Common myeloid progenitor, CD34-positive (primary cell): ENCODE data around the gene ZBTB16.

Source experiments
- CTCF ChIA-PET: fragments of 350-600 bp; sonication (Branson Sonifier 250); formaldehyde crosslinking; loops from one replicate; lab custom pipeline; 2021; ENCODE audit warnings: antibody characterized with exemption; lab: Charles Lee
- POLR2A ChIA-PET: fragments of 350-600 bp; sonication (Branson Sonifier 250); formaldehyde crosslinking; loops from one replicate; lab custom pipeline; 2021; ENCODE audit warnings: antibody characterized with exemption; lab: Charles Lee
- DNase-seq, 3 donors: peaks; one replicate each; pipeline versions ENCODE4 v3.0.0 to v3.0.0-alpha.2; 2013
- H3K27ac ChIP-seq, 2 experiments: 1 replicate in 1 of 2; 2 replicates in 1 of 2; pipeline ENCODE4 v1.7.0; 2013; ENCODE audit warnings: inconsistent platforms in 2 of 2, low read length in 2 of 2, mild to moderate bottlenecking in 2 of 2, low read depth in 1 of 2, moderate library complexity in 1 of 2; ENCODE audit not compliant: severe bottlenecking in 2 of 2, insufficient read depth in 1 of 2, poor library complexity in 1 of 2
- H3K27me3 ChIP-seq, 5 experiments: replicated peaks in 2 of 5; 1 replicate in 3 of 5; 2 replicates in 2 of 5; pipeline versions ENCODE4 v1.6.1 to v1.7.0; 2013; ENCODE audit warnings: low read length in 4 of 5, mild to moderate bottlenecking in 2 of 5, moderate library complexity in 2 of 5, inconsistent platforms in 1 of 5; ENCODE audit not compliant: insufficient read depth in 5 of 5, control insufficient read depth in 4 of 5
- H3K36me3 ChIP-seq, 4 experiments: 1 replicate in 2 of 4; 2 replicates in 2 of 4; pipeline versions ENCODE4 v1.6.1 to v1.7.0; 2013; ENCODE audit warnings: low read length in 3 of 4, control low read depth in 1 of 4, mild to moderate bottlenecking in 1 of 4; ENCODE audit not compliant: control insufficient read depth in 4 of 4, insufficient read depth in 4 of 4
- H3K4me1 ChIP-seq, 4 experiments: 1 replicate in 3 of 4; 2 replicates in 1 of 4; pipeline versions ENCODE4 v1.6.1 to v1.7.1; 2013; ENCODE audit warnings: low read length in 3 of 4, mild to moderate bottlenecking in 3 of 4, control low read depth in 1 of 4, inconsistent platforms in 1 of 4, moderate library complexity in 1 of 4; ENCODE audit not compliant: control insufficient read depth in 4 of 4, insufficient read depth in 4 of 4; ENCODE audit errors: control extremely low read depth in 1 of 4
- H3K4me3 ChIP-seq, 7 experiments: 1 replicate in 4 of 7; 2 replicates in 3 of 7; pipeline versions ENCODE4 v1.5.1 to v1.7.0; 2013; ENCODE audit warnings: mild to moderate bottlenecking in 7 of 7, low read length in 6 of 7, moderate library complexity in 6 of 7, inconsistent platforms in 2 of 7, low read depth in 2 of 7, control low read depth in 1 of 7; ENCODE audit not compliant: insufficient read depth in 4 of 7, control insufficient read depth in 1 of 7; ENCODE audit errors: extremely low read depth in 1 of 7
- H3K9me3 ChIP-seq, 5 experiments: 1 replicate in 4 of 5; 2 replicates in 1 of 5; pipeline versions ENCODE4 v1.6.1 to v1.7.1; 2013; ENCODE audit warnings: low read length in 4 of 5, mild to moderate bottlenecking in 2 of 5, inconsistent platforms in 1 of 5, low read depth in 1 of 5, moderate library complexity in 1 of 5; ENCODE audit not compliant: control insufficient read depth in 4 of 5, insufficient read depth in 2 of 5; ENCODE audit errors: control extremely low read depth in 1 of 5
- WGBS: methylation state at CpG from one replicate; pipeline ENCODE4 v1.1.5; 2013; ENCODE audit not compliant: insufficient coverage; 5-methylcytosine and 5-hydroxymethylcytosine counted together

Gene ZBTB16

GRCh38 chr11:114284914-114285313 lies 225.4 kb downstream of the ZBTB16 start:
- Histone ChIP-seq H3K36me3 (no peaks in the 10 kb centered on the region), H3K4me1 (peaks cover 0 to 2% (median 0%) of the 10 kb centered on the region in 4 experiments), H3K27ac (no peak overlapping the region), H3K27me3 (peaks cover 0 to 2% (median 0%) of the 10 kb centered on the region in 5 experiments), H3K9me3 (no peaks in the 10 kb centered on the region), H3K4me3 (no peak overlapping the region)
- WGBS = 97% methylated on average over 7 of the region's 7 CpGs
- DNase-seq = no peak
- ChIA-PET CTCF (interaction anchor here (0.5 to 1.5 kb wide), 2 partner anchors 10 to 114 kb away, joined by 3 read pairs; no protein-coding TSS in a partner anchor), POLR2A (no interaction called here)

- no peak for DNase-seq
- no peak overlapping the region for H3K4me3 ChIP-seq
- CTCF ChIA-PET = interaction anchor here (1.5 kb wide), 1 partner anchor 10 kb away, joined by 3 read pairs; no protein-coding TSS in a partner anchor
- no peaks in the 10 kb centered on the region for H3K36me3 ChIP-seq
- POLR2A ChIA-PET = no interaction called here
- no peak overlapping the region for H3K27ac ChIP-seq
- peaks cover 0 to 2% (median 0%) of the 10 kb centered on the region in 4 experiments for H3K4me1 ChIP-seq
- no peaks in the 10 kb centered on the region for H3K9me3 ChIP-seq
- 75% methylated on average over 3 of the region's 3 CpGs for WGBS
- peaks cover 0 to 2% (median 0%) of the 10 kb centered on the region in 5 experiments for H3K27me3 ChIP-seq
These were observed 226.1 kb downstream of the ZBTB16 start for GRCh38 chr11:114285599-114285998.

DNA sequence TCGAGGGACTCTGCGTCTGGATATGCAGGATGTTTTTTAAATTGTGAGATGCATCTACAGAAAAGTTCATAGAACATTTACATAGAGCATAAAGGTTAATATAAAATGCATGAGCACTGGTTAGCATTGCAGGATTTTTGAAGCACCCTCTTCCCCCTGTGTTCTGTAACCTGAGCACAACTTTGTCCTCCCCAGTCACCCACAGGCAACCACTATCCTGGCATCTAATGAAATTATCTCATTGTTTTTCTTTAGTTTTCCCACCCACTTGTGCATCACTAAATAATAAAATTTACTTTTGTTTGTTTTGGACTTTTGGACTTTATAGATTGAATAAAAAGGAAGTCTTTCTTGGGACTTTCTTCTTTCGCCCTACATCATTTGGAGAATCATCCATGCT lies 226.7 kb downstream of the ZBTB16 start:
- Histone ChIP-seq H3K36me3 (no peaks in the 10 kb centered on the region), H3K4me1 (no peaks in the 10 kb centered on the region), H3K27me3 (peaks cover 0 to 3% (median 0%) of the 10 kb centered on the region in 5 experiments), H3K27ac (no peak overlapping the region), H3K4me3 (no peak overlapping the region), H3K9me3 (no peaks in the 10 kb centered on the region)
- CTCF ChIA-PET = interaction anchor here (1.5 kb wide), 1 partner anchor 9 kb away, joined by 3 read pairs; no protein-coding TSS in a partner anchor
- POLR2A ChIA-PET = no interaction called here
- DNase-seq = no peak
- no CpG with 5 or more reads among the region's 3 CpGs for WGBS

- no CpG with 5 or more reads among the region's 2 CpGs for WGBS
- no peaks in the 10 kb centered on the region for H3K36me3 ChIP-seq
- POLR2A ChIA-PET = no interaction called here
- no peaks in the 10 kb centered on the region for H3K4me1 ChIP-seq
- H3K27me3 ChIP-seq = peaks cover 0 to 5% (median 0%) of the 10 kb centered on the region in 5 experiments
- H3K27ac ChIP-seq = no peak overlapping the region
- DNase-seq = no peak
- H3K9me3 ChIP-seq = no peaks in the 10 kb centered on the region
- CTCF ChIA-PET = interaction anchor here (1.4 kb wide), 1 partner anchor 14 kb away, joined by 7 read pairs; no protein-coding TSS in a partner anchor
- H3K4me3 ChIP-seq = no peak overlapping the region
These were observed 227.6 kb downstream of the ZBTB16 start for GRCh38 chr11:114287154-114287553.

GRCh38 chr11:114288136-114288535 lies 228.6 kb downstream of the ZBTB16 start:
- no peak overlapping the region for H3K4me3 ChIP-seq
- no peaks in the 10 kb centered on the region for H3K36me3 ChIP-seq
- ChIA-PET CTCF (interaction anchor here (1.4 kb wide), 1 partner anchor 15 kb away, joined by 7 read pairs; no protein-coding TSS in a partner anchor), POLR2A (no interaction called here)
- H3K9me3 ChIP-seq = no peaks in the 10 kb centered on the region
- DNase-seq = no peak
- no CpG with 5 or more reads among the region's 2 CpGs for WGBS
- H3K4me1 ChIP-seq = no peaks in the 10 kb centered on the region
- H3K27ac ChIP-seq = no peak overlapping the region
- H3K27me3 ChIP-seq = peaks cover 0 to 7% (median 0%) of the 10 kb centered on the region in 5 experiments

DNA sequence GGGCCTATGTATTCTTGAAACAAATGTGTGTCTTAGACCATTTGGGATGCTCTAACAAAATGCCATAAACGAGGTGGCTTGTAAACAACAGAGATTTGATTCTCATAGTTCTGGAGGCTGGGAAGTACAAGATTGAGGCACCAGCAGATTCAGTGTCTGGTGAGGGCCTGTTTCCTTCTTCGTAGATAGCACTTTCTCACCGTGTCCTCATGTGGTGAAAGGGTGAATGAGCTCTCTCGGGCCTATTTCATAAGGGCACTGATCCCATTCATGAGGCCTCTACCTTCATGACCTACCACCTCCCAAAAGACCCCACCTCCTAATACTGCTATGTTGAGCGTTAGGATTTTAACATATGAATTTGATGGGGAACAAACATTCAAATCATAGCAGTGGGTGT lies 230.3 kb downstream of the ZBTB16 start:
- Histone ChIP-seq H3K27me3 (peaks cover 0 to 8% (median 0%) of the 10 kb centered on the region in 5 experiments), H3K9me3 (no peaks in the 10 kb centered on the region), H3K4me1 (no peaks in the 10 kb centered on the region), H3K4me3 (no peak overlapping the region), H3K27ac (no peak overlapping the region), H3K36me3 (no peaks in the 10 kb centered on the region)
- WGBS = 87% methylated on average over 3 of the region's 5 CpGs
- no peak for DNase-seq
- CTCF ChIA-PET = interaction anchor here (0.8 kb wide), 1 partner anchor 11 kb away, joined by 3 read pairs; no protein-coding TSS in a partner anchor
- POLR2A ChIA-PET = no interaction called here

DNA sequence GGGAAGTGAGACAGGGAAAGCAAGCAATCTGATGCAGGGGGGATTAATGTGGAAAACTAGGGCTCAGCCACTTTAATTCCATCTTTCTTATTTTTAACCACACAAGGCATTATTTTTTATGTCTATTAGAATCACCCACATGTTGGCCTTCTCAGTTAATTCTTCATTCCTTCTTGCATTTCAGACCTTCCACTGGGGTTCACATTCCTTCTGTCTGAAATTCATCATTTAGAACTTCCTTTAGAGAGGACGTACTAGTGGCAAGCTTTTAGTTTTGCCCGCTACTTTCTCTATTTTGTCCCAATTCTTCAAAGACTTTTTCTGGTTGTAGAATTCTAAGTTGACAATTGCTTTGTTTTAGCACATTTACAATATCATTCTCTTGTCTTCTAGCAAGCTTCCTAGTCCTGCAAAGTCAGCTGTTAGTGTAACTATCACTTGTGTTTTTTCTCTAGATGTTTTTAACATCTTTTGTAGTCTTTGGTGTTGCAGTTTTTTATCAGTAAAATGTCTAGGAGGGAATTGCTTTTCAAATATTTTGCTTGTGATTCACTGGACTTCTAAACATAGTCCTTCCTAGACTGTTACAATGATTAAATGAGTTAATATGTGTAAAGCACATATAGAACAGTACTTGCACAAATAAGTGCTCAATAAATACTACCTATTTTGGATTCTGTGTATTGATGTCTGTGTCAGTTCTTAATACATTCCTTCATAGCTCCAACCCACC lies 231.2 kb downstream of the ZBTB16 start:
- H3K27me3 ChIP-seq = peaks cover 0 to 8% (median 0%) of the 10 kb centered on the region in 5 experiments
- CTCF ChIA-PET = interaction anchor here (0.7 to 1.5 kb wide), 2 partner anchors 9 to 394 kb away, joined by 3 read pairs; no protein-coding TSS in a partner anchor
- POLR2A ChIA-PET = no interaction called here
- H3K36me3 ChIP-seq = no peaks in the 10 kb centered on the region
- no CpG with 5 or more reads among the region's 2 CpGs for WGBS
- H3K4me3 ChIP-seq = no peak overlapping the region
- H3K9me3 ChIP-seq = no peaks in the 10 kb centered on the region
- H3K27ac ChIP-seq = no peak overlapping the region
- no peaks in the 10 kb centered on the region for H3K4me1 ChIP-seq
- no peak for DNase-seq
